Cardiac septum (tissue), 1 donor: Measurements from ENCODE around the gene ERCC6L2. TPM values are rescaled to one million over a fixed set of nuclear protein-coding genes. Genes with fewer than 3 reads are reported as not detected.

Experiments used
- DNase-seq: peaks from one replicate; pipeline ENCODE4 v3.0.0-alpha.2; 2020; ENCODE audit warnings: low spot score
- intact Hi-C: fragments of 100-400 bp; cut with DNase I; formaldehyde crosslinking; loops from one replicate; pipeline ENCODE4 v1.14.0; 2022
- total RNA-seq: library from RNA; stranded (reverse); fragmentation: NEBNext Ultra II Directional; extraction: Animal tissue kit (Norgen Biotek cat#: 25700); gene quantifications from one replicate; pipeline ENCODE4 v1.2.1, GENCODE V29; 2021
- donor health status: DM: no; HTN: no; CAD: no.

The ERCC6L2 gene
- total RNA-seq, 1 donor from 2014 or later: 30.5 TPM

DNA sequence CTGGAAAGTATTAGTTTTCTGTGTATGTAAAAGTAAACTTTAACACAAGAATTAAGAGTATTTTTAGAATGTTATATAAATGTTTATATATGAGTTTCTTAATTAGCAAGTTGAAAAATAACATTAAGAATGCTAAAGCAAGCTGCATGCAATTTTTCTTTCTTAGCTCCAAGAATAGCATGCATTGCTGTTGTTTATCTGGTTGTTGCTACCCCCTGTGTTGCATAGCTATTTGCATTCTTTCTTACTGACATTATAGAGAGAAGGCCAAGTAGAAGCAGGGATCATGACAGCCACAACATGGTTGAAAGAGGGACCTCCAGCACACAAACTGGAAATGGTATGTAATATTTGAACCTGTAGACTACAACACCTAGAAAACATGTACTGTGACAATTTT is 94.8 kb downstream of the ERCC6L2 start:
- intact Hi-C loops: no loop called here
- DNase-seq: no peak

DNA sequence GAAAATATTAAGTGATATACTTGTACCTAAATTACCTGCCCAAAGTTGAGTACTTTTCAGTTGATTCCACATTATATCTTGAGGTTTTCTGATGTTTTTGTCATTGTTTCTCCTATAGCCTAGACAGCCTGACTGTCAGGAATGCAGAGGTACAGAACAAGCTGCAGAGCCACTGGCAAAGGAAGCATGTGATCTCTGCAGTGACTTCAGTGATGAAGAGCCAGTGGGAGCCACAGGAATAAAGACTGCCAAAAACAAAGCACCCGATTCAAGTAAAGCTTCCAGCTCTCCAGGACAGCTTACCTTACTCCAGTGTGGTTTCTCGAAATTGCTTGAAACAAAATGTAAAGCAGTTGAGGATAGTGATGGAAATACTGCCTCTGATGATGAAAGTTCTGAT is 96.3 kb downstream of the ERCC6L2 start:
- no peak for DNase-seq

DNA sequence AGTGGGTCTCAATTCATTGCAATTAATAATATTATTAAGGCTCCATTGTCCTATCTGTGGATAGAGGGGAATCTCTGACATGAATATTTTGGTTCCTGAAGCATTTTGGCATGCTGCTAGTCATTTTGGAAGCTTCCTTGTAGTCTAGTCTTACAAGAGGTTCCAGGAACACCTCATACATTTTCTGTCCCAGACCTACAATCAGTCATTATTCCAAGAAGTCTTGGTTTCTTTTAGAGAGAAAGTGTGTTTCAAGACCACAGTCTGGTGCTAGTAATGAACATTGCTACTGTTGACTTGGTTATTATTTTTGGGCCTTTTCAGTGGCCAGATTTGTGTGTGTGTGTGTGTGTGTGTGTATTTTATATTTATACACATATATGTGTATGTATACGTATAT is 98.9 kb downstream of the ERCC6L2 start:
- intact Hi-C loops: no loop called here

More for the DNA sequence above, 96.3 kb downstream of the ERCC6L2 start:
- intact Hi-C loops: no loop called here

DNA sequence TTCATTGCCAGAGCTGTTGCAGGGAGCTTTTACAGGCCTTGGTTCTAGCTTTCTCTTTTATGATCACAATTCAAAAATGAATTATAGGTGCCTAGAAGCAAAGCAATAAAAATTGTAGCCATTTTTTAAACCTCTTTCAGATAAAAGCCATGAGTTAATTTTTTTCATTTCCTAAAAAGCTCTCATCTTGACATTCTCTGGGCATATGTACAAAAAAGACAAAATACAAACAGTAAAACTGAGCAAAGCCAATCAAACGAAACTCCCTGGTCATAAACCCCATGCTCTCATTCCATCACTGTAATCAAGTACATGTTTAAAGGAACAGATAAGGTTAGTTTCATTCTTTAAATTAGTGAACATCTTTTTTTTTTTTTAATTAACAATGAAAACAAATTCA is 101.9 kb downstream of the ERCC6L2 start:
- intact Hi-C loops: no loop called here
- DNase-seq: no peak

More for the DNA sequence above, 98.9 kb downstream of the ERCC6L2 start:
- DNase-seq: no peak

DNA sequence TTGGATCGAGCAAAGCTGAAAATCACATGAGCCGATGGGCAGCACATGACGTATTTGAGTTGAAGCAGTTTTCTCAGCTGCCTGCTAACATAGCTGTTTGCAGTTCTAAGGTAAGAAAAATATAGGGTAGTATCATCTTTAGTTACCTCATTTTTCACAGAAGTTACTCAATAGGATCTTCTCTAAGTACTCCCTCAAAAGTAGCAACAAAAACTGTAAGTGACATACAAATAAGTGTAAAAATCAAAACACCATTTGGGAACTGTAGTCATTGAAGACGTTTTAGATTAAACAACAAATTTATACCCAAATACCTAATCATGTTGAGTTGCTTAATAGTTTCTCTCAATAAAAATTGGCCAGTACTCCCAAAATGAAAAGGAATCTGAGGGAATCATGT is 102.6 kb downstream of the ERCC6L2 start:
- intact Hi-C loops: no loop called here
- no peak for DNase-seq

DNA sequence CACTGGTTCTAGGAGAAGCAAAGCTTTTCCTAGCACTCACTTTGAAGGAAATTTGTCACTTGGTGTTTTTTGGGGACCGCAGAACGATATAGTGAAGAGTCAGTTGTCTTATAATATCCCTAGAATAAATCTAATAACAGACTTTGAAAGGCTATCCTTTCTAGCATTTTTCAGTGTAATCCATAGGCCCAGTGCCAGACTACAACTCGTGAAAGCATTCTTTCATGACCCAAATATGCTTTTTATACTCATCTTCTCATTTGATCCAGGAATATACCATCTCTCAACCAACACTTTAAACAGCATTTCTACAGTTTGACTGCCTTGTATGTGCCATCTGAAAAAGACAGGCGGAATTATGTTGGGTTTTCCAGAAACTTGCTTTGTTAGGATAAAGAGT is 104.0 kb downstream of the ERCC6L2 start:
- DNase-seq: no peak
- intact Hi-C loops: no loop called here

DNA sequence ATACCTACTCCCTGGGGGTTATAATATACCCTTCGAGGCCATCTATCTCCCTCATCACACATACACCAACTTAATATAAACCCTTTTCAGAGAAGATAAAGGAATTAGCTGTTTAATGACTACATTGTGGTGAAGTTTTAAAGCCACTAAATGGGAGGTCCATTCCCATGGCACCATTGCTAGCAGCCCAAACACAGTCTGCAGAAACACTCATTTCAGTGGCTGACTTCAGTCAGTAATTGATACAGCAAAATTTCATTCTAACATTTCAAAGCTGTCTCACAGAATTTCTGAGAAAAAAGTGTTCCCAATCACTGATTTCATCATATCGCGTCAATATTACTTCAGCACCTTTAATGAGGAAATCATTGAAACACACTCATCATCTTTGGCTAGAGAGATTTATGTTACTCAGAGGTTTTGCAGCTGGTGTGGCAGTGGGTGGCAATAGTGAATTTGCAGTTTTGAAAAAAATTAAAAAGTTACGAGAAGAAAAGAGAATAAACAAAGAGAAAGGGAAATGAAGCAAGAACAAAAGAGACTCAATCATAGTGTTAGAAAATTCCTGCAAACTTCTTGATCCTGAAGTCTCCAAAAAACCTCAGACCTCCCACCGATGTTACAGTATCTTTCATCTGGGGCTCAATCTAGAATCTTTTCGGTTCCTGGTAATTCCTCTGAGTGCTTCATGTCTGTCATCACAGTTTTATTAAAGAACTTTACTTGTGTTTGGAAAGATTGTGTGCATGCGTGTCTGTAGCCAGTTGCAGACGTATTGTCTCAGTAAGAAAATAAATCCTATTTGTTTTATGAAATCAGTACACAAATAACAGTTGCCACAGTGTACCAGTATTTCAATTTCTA is 105.0 kb downstream of the ERCC6L2 start:
- no peak for DNase-seq
- intact Hi-C loops: no loop called here

DNA sequence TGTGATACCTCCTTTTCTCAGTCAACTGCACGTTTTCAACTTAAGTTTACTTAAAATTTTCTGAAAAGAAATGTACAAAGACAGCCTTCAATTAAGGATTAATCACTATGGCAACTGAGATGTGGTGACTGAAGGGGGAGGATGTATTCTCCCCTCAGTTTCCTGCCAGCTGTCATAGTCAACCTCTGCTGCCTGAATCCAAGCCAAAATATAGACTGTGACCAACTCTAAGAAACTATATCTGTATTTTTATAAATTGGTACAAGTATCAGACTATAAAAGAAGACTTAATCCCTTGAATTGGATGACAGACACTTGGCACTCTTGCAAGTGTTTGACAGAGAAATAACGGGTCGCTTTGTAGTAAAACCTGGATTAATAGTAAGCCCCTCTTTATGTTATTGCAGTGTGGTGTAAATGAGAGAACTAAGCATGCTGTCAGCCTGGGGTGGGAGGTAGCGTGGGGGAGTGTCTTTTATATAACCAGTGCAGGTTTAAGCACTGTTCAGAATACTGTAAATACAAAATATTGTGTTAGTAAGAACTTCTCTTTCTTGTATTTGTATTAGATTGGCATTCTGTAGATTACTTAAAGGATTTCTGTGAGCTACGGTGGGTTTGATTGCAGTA is 106.4 kb downstream of the ERCC6L2 start:
- no peak for DNase-seq
- intact Hi-C loops: no loop called here

DNA sequence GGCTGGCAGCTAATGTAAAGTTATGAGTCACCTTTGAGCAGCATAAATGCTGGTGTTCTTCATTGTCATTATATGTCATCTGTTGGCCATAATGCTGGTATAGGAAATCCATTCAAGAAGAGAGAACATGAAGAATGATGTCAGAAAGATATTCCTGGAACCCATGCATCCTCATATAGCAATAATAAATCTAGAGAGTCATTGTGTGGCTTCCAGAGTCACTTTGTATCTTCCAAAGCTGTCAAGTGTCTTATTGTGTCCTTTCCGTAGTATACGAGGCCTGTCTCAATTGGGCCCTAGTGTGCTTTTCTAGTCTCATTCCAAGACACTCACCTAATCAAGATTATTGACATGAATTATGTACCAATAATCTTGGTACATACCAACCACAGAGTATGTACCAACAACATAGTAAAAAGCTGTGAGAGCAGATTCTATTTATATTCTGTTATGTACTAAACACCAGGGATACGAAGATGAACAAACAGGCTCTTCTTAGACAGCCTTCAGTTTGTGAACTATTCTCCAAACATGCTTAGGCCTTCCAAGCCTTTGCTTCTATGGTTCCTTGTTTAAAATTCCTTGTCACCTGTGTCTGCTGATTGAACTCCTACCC is 110.1 kb downstream of the ERCC6L2 start:
- DNase-seq: no peak
- intact Hi-C loops: no loop called here

DNA sequence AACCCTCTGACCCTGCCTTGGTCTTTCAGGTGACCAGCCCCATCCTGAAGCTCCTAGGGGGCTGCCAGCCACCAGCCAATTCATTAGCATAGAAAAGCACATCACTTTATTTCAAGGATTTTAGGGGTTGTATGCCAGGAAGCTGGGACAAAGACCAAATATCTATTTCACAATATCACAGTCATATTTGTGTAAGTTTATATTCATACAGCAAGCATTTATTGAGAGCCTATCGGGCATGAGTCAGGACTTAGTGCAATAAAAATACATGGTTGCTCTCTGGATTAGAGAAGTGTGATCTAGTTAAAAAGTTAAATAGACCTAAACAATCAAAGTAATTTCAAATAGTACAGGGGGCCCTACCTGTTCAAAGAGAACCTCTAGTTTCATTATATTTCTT is 113.8 kb downstream of the ERCC6L2 start:
- no peak for DNase-seq
- intact Hi-C loops: no loop called here

DNA sequence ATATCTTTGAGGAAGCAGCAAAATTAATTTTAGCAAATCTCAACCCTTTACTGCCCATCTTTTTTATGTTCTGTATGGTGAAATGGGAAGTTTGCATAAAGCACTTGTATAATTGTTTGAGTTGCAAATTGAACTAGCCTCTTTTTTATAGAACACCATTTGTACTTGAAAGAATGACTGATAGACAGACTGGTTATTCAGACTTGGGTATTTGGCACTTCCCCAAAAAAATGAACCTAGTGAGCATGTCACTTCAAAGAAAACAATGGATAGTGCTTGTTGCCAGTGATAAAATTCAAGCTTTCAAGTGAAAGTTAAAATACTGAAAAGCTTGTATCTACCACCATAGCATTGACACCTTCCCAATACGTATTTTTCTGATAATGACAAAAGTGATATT is 115.8 kb downstream of the ERCC6L2 start:
- DNase-seq: no peak
- intact Hi-C loops: no loop called here

DNA sequence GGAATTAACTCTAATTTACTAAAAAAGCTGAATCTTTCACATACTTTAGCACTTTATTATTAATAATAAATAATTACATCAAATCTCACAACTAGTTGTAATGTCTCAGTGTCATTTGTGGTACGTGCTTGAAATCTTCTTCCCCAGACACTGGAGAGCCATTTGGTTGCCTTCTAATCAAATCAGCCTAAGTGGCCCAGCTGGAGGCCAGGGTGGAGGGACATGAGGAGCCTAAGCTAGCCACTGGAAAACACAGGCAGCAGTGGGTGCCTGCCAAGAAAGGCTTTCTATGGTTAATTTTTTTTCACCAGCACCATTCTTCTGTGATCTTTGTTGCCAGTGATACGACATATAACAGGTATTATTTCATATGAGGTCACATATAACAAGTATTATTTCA is 117.0 kb downstream of the ERCC6L2 start:
- intact Hi-C loops: no loop called here
- no peak for DNase-seq

DNA sequence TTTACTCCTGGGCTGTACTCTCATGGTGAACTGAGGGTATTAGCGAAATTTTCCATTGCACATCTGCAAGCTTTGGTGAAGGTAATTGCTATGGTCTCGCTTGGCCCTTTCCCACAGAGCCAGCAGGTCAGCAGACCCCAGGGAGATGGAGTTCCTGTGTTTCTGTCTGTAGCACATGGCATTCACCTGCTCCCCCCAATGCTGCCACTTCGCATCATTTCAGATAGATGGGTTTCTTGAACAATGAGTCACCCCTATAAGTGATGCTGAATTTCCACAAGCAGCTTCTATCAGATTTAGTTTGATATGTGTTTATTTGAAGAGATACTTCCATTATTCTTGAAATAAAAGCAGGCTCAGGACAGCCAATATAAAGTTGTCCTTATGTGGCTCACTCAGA is 117.8 kb downstream of the ERCC6L2 start:
- intact Hi-C loops: no loop called here

DNA sequence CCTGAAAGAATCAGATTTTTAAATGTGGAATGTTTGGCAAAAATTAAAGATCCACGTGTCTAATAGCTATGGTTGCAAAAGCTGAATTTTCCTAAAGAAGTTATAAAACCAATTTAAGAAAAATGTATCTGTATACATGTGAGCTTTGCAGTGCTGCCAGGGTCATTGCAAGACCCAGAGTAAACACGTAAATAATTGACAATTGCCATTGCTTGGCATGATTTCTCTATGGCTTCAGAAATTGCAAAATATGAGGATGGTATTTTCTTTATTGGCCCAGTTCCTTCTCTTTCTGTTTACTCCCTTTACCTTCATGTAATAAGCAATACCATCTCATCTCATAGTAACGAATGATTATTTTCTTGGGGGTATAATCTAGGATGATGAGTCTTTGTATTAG is 123.9 kb downstream of the ERCC6L2 start:
- DNase-seq: no peak
- intact Hi-C loops: no loop called here

More for the DNA sequence above, 117.8 kb downstream of the ERCC6L2 start:
- no peak for DNase-seq

DNA sequence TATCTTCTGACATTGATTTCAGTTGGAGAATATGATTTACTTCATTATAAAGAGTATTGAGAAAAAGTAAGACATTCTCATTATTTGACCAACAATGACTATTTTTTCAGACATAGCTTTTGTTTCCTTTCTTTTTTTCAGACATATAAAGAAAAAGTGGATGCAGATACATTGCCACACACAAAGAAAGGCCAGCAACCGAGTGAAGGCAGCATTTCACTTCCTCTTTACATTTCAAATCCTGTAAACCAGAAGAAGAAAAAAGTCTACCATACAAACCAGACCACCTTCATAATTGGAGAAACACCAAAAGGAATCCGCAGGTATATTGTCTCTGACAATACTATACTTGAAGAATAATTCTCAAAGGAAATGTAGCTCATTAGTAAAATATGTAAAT is 128.9 kb downstream of the ERCC6L2 start:
- no peak for DNase-seq
- intact Hi-C loops: no loop called here

DNA sequence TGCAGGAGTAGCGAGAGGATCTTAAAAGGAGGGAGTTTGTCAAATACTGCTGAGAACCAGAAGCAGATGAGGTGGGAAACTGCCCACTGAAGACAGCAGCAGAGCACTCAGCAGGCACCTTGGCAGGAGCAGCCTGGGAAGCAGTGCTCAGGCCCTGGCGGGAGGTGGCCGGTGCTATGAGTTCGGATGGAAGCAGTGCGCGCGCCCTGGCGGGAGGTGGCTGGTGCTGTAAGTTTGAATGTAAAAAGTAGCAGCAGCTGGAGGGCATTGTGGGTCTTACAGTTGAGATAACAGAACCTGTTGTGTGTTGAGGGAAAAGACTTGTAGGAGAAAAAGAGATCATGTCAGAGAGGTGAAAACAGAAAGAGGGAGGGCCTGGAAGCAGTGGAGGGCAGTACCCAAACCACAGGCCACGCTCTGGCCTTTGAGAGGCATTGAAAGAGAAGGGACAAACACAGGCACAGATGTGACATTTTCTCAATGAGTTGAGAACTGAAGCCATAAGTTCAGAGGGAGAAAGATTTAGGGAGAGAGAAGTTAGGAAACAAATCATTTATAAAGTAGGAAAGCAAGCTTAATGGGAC is 130.9 kb downstream of the ERCC6L2 start:
- no peak for DNase-seq
- intact Hi-C loops: no loop called here

DNA sequence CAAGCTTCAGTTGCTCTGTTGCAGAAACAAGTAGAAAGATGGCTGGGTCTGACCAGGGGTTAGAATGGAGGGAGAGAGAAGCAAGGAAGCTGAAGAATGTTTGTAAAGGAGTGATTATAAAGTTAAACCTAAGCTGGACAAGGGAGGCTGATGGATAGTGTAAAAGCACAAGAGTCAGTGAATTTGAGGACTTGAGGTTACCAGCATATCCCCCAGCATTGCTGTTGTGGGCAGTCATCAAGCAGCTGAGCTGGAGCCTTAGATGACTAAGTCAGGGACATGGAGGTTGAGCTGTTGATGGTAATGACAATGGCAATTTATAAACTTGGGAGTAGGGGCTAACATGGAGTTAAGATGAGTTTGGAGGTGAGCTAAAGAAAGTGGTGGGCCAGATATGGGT is 131.5 kb downstream of the ERCC6L2 start:
- no peak for DNase-seq
- intact Hi-C loops: no loop called here

DNA sequence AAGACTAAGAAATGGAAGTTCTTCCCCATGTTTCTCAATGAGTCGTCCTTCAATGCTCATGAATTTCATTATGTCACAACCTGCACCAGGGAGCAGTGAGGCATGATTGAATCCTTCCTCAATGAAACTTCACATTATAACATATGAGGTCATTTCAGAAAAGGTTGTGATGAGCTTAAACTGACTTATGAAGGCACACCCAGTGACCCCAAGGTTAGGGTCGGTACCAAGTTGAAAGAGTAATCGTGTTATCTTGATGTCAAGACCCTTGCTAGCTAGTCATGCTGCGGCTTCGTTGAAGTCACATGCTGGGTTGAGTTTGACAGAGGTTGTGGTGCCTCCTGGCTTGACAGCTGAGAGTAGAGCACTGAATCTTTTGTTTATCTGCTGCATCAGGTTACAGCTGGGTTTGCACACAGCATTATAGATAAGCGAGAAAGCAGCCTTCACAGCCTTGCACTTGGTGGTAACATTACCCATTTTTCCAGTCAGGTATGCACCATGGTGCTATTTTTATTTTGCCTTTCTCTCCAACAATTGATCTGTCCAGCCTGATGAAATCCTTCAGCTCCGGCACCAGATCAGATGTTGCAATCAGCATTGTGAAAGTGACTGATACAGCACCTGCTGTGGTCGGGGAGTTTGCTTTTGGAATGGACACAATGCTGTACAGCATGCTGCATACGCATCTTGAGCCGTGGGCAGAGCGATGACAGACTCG is 133.2 kb downstream of the ERCC6L2 start:
- DNase-seq: no peak
- intact Hi-C loops: no loop called here

DNA sequence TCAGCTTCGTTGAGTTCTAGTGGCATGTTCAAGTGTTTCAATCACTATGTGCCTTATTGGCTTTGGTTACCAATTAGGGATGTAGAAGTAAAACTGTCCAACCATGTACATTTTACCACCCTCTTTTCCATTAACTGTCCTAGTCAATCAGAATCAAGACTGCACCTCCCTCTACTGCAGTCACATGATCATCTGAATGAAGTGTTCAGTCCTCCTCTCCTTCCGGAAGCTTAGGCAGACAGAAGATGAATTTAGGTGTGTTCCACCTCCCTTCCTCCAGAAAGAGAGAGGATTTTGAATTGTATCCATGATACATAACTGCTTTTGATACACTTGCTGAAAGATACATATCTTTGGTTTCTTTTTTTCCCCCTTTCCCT is 133.7 kb downstream of the ERCC6L2 start:
- no peak for DNase-seq
- intact Hi-C loops: no loop called here
